Amniotic stem cell (primary cell): ENCODE data around the gene APBA3.
"Not testable (repeated sequence)": the region's sequence is repeated elsewhere in the genome, so short reads cannot be mapped to it uniquely, and the experiment has no call there.

Experiments used
- DNase-seq: peaks from one replicate; lab custom pipeline; 2025; lab: John Stamatoyannopoulos, UW

Gene APBA3

DNA sequence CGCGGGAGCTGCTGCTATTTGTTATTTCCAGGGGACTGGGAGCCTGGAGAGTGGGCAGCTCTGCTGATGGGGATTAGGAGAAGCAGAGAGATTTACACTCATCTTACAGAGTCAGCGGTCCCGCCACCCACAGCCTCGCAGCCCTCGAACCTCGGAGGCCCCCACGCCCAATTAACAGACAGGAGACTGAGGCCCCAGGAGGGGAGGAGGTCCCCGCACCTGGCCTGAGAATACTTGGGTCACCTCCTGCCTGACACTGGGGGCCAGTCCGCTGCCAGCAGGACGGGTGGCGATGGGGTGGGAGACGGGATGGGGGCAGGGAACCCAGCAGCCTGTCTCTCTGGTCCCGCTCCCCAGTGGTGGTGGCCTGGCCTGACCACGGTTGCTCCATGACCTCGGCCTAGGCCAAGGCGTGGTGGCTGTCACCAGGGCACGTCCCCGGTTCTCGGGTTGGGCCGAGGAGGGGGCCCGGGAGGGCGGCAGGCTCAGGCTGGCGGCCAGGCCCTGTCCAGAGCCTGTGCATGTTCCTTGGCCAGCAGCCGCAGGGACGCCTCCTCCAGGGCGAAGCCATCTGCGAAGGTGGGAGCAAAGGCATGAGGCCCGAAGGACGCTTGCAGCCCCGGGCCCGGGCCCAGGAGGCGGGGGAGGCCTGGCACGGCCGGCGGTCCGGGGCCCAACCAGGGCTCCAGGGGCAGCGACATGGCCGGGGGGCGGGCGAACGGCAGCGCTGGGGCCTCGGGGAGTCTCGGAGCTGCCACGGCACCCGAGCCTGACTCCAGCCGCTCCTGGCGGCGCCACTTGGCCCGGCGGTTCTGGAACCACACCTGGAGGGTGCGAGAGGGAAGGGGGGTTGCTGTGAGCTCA is 8.9 kb upstream of the APBA3 start:
- DNase-seq, result no peak

DNA sequence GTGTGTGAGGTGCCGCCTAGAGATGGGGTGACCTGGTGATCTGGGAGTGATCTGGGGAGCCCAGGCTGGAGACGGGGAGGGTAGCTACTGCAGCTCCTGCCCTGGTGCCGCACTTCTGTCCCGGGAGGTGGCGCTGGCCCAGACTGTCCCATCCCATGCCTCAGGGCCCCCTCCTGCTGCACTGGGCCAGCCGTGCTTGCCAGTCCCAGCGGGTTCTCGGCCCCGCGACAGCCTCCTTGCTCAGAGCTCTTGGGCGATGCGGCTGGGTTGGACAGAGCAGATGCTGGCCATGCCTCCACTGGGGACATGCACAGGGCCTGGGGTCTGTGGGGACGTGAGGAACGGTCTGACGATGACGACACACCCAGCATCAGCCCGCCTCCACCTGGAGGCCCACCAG is 8.0 kb upstream of the APBA3 start:
- no peak for DNase-seq

DNA sequence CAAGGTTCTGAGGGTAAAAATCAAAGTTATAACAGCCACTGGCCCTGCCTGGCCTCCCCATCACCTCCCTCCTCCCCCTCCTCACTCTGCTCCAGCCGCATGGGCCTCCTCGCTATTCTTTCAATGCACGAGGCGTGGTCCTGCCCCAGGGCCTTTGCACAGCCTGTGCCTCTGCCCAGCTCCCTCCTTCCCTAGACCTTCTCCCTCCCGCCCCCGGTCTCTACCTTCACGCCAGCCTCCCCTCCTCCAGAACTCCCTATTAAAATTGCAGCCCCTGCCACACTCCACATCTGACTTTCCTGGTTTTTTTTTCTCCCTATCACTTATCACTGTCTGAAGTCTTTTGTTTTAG is 7.2 kb upstream of the APBA3 start:
- DNase-seq, result no peak

DNA sequence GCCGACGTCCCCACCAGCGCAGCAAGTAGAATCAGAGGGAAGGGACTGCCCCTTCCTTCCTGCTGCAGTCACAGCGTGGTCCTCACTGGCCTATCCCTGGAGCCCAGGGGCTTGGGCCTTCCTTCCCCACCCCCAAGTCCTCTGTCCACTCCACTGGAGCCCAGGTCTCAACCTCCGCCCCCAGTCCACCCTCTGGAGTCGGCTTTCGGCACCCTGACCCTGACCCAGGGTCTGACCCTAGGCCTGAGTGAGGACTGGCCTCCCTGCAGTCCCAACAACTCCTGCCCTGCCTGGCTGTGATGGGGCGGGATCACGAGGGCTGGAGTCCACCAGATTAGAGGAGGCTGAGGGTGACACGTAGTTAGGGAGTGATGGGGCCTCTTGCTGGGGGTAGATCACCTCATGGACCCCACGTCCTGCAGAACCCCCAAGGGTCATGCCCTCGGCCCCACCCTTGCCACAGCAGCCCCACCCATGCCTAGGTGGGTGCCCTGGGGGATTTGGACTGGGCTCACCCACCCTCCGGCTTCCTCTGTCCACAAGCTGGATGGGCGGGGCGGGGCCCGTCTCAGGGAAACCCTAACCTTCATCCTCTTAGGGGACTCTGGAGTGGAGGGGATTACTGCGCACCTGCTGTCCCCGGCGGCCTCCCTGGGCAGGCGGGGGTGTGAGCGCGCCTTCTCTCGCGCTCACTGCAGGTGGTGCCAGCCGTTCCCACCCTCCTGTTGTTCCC is 6.7 kb upstream of the APBA3 start:
- DNase-seq, result no peak

DNA sequence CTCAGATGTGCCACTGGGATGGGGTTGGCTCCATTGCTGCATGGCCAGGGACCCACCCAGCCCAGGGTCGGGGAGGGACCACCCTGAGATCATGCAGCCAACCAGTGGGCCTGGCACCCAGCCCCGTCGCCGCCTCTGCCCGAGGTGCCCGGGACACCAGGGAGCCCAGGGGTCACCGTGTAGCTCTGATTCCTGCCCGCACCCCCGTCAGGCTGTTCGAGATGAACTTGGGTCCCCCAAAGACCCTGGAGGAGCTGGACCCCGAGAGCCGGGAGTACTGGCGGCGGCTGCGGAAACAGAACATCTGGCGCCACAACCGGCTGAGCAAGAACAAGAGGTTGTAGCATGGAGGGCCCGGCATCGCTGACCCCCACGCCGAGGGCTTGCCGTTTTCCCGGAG is 5.6 kb upstream of the APBA3 start:
- DNase-seq, result no peak

DNA sequence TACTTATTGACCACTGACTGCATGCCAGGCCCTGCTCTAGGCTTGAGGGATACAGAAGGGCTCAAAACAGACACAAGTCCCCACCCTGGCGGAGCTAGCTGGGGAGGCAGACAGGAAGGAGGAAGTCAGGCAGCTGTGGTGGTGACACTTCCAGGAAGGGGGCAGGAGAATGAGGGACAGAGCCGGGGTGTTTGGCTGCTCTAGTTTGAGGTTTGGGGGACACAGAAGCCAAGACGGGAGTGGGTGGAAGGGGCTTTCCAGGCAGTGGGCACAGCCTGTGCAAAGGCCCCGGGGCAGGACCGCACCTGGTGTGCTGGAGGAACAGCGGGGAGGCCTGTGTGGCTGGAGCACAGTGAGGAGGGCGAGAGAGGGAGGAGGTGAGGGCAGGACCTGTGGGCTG is 5.0 kb upstream of the APBA3 start:
- DNase-seq, result no peak

DNA sequence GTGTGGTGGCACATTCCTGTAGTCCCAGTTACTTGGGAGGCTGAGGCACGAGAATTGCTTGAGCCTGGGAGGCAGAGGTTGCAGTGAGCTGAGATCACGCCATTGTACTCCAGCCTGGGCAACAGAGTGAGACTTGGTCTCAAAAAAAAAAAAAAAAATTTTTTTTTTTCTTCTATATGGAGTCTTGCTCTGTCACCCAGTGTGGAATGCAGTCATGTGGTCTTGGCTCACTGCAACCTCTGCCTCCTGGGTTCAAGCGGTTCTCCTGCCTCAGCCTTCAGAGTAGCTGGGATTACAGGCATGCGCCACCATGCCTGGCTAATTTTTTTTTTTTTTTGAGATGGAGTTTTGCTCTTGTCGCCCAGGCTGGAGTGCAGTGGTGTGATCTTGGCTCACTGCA is 4.3 kb upstream of the APBA3 start:
- not testable (repeated sequence) for DNase-seq

DNA sequence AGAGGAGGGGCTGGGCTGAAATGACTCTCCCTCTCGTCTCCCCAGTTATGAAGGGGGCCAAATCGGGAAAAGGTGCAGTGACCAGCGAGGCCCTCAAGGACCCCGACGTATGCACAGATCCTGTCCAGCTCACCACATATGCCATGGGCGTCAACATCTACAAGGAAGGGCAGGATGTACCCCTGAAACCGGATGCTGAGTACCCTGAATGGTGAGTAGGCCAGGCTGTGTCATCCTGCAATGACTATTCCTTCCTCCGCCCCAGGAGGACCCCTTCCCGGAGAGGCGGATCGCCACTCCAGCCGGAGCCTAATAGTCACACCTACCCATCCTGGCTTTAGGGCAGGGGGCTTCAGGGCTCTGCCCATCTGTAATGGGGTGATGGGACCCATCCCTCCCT is 3.6 kb upstream of the APBA3 start:
- no peak for DNase-seq

DNA sequence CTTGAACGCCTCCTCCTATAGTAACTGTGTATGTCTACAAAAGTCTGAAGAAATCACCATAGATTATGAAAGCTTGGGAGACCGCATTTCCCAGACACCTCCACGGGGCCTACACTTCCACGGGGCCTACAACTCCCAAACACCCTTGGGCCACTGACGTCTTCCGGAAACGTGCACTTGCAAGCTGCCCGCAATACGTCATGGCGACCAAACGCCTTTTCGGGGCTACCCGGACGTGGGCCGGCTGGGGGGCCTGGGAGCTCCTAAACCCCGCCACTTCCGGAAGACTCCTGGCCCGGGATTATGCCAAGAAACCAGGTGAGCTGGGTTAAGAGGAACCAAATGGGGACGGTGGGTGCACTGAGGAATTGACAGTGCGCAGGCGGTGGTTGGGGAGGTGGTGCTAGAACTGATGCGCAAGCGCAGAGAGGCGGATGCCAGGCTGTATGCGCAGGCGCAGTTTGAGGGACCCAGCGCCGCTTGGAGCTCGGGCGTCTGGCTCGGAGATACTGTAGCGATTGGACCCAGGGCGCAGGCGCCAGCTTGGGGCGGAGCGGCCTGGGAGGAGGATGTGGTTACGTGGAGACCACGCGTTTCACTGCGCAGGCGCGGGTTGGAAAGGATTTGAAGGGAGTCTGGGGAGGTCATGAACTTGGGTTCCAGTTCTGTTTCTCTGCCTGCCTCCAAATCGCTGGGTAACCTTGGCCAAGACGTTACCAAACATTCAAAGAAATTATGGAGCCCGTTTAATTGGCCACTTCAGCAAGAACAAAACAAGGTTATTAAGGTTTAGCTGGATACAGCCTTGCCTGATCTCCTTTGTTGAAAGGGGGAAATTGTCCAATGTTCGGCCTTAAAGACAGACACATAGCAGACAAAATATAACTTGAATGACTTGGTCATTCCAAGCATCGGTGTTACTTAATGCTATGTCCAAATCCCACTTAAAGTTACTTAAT is 1.3 kb upstream of the APBA3 start, which contains the start of gene MRPL54:
TSS of gene MRPL54 (plus strand) at position 182 of the 959 bp plus-strand sequence. CDS start at position 201, 19 bp downstream.
- DNase-seq, result peak; percentile 96

DNA sequence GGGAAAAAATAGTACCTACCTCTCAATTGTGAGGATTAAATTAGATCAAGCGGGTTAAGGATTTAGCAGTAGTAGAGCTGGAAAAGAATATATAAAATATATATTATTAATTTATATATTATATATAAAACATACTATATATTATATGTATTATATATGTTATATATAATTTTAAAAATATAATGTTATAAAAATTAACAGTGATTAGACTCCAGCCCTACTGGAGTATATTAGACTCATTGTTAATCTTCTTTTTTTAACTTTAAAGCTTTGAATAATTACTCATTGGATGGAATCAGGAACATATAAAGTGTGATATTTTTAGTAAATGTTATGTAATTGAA is 610 bp upstream of the APBA3 start:
- DNase-seq, result no peak

DNA sequence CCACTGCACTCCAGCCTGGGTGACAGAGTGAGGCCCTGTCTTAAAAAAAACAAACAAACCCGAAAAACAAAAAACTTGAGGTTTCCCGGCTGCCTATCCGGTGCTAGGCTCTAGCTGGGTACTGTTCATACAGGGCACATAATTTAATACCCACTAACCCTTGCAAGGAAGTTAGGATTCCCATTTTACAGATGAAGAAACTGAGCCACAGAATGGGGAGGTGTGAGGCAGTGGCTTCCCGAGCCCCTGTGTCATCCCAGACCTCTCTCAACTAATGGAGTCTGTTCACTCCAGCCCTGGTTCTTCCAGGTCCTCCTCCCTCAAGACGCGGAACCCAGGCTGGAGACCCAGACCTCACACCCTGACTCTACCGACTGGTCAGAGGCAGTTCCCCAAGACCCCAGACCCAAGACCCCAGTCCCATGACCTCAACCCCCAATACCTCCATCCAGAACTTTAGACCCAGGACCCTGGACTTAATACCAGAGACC is 576 bp downstream of the APBA3 start:
- no peak for DNase-seq

DNA sequence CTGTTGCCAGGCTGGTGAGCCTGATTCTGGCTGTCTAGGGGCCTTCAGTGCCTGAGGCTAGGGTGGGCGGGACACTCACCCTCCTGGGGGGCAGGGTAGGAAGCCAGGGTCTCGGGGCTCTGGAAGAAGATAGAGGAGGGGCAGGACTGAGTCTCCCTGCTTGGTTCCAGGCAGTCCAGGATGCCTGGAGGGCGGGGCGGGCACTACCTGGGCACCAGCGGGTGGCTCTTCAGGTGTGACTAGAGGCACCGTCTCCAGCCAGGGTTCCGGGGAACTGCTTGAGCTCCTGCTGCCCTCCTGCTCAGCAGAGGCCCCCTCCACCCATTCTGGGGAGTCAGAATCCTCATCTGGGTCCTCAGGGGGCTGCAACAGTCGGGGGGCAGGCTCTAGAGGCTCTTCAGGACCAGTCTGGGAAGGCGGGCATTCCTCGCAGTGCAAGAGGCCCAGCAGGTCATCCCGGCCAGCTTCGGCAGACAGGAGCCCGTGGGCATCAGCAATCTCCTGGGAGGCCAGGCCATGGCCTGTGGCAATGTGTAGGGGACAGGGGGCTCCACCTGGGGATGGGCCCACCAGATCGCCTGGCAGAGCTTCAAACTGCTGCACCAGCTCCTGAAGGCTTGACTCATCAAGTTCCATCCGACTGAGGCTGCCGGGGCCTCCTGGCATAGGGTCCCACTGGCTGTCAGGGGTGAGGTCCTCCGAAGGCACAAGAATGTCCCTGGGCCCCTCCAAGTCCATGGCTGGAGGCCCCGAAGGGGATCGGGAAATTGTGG is 1.8 kb downstream of the APBA3 start:
- no peak for DNase-seq

DNA sequence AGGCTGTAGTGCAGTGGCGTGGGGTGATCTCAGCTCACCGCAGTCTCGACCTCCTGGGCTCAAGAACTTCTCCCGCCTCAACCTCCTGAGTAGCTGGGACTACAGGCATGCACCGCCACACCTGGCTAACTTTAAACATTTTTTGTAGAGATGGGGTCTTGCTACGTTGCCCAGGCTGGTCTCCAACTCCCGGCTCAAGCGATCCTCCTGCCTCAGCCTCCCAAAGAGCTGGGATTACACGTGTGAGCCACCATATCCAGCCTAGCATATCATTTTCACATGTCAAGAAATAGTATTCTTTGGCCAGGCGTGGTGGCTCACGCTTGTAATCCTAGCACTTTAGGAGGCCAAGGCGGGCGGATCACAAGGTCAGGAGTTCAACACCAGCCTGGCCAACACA is 3.2 kb downstream of the APBA3 start:
- DNase-seq, result not testable (repeated sequence)

DNA sequence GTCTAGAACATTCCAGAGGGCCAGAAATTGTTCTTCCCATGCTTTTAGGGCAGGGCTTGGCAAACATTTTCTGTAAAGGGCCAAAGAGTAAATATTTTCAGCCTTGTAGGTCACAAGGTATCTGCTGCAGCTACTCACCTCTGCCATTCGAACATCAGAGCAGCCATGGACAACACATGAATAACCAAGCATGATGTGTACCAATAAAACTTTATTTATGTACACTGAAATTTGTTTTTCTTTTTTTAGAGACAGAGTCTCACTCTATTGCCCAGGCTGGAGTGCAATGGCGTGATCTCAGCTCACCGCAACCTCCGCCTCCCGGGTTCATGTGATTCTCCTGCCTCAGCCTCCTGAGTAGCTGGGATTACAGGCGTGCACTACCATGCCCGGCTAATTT is 3.8 kb downstream of the APBA3 start:
- DNase-seq, result not testable (repeated sequence)

DNA sequence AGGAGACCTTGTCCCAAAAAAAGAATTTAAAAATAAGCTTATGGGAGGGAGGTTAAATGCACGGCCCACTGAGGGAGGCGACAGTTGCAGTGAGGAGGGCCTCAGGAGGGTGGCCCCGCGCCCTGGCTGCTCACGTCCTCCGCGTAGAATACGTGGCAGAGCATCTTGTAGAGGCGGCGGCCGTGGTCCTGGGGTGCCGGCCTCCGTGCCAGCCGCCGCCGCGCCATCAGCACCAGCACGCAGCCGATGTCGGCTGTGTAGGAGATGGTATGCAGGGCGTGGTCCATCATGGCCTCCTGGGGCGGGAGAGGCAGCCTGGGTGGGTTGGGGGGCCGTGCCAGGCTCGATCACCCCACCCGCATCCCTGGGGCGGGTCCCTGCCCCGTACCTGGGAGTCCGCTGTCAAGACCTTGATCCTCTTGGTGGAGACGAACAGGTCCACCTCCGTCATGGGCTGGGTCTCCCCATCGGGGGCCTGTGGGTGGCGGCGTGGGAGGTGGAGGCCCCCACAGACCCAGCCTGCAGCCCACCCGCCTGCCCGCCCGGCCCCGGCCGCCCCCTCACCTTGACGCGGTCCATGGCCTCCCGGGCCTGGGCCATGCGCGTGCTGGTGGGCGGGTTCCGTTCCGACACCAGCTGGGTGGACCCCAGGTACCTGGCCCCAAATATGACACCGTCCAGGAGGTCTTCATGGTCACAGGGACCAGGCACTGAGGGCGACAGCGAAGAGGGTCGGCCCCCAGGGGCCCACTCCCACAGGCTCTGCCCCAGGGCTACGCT is 7.7 kb downstream of the APBA3 start:
- DNase-seq, result no peak

DNA sequence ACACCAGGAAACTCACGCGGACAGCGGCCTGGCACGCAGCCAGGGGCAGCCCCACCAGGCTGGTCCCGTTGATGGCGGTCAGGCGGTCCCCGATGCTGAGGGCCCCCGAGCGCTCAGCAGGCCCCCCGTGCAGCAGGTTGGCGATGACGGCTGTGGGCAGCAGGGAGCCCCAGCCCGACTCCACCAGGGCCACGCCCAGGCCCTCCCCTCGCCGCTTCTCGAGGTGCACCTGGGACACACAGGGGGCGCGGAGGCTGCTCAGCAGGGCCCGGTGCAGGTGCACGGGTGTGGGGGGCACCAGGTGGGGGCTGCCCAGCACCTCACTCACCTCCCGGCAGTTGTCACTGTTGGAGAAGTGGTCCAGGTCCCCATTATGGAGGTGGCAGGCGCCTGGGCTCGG is 9.0 kb downstream of the APBA3 start:
- DNase-seq, result no peak

DNA sequence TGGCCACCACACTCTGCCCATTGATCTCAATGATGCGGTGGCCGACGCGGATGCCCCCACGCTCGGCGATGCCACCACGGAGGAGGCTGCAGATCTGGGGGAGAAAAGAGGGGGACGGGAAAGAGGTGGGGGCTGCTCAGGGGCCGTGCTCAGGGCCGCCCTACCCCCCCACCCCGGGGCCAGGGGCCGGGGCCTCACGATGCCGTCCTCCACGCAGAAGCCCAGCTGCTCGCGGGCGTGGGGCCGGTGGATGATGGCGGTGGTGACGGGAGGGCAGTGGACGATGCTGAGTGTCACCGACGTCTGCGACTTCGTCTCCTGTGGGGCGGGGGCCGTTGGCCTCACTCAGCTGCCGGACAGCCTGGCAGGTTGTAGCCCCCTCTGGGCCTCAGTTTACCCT is 10.3 kb downstream of the APBA3 start:
- DNase-seq, result no peak

DNA sequence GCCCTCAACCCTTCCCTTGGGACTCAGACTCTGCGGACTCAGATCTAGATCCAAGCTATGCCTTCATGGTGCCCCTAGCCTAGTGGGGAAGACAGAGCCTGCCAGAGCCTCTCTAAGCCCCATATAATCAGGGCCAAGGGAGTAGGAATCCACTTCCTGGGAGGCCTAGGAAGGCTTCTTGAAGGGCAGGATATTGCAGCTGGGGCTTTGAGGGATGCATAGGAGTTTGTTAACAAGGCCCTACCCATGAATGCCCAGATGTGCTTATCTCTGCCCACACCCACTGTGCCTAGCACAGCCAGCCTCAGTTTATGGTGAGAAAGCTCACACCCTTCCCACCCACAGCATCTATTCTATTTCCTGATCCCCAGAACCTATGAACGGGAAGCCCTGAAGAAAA is 11.3 kb downstream of the APBA3 start:
- no peak for DNase-seq

DNA sequence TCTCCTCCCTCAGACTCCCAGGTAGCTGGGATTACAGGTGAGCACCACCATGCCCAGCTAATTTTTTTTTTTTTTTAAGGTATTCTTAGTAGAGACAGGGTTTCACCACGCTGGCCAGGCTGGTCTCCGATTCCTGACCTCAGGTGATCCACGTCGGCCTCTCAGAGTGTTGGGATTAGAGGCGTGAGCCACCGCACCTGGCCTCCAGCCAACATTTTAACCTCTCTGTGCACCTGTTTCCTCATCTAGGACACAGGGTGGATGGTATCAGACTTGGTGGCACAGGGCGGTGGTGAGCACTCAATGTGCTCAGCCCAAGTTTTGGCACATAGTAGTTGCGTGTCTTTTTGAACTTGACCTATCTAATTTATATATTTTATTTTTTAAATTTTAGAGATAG is 12.5 kb downstream of the APBA3 start:
- no peak for DNase-seq

DNA sequence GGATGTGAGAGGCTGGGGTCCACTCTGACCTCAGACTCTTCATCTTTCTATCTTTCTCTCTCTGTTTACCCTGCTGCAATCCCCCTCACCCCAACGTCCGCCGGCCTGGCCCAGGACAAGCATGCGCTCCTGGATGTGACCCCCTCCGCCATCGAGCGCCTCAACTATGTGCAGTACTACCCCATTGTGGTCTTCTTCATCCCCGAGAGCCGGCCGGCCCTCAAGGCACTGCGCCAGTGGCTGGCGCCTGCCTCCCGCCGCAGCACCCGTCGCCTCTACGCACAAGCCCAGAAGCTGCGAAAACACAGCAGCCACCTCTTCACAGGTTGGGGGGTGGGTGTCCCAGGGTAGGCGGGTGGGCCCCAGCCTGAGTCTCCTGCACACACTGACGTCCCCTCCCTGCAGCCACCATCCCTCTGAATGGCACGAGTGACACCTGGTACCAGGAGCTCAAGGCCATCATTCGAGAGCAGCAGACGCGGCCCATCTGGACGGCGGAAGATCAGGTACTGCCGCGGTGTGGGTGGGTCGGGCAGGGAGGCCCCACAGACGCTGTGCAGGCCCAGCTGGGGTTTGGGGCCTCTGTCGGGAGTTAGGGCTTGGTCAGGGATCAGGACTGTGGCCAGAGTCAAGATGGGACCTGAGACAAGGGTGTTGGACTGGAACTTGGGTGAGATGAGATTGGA is 15.0 kb downstream of the APBA3 start:
- DNase-seq, result no peak
